GM23338 (cell line): ENCODE data around the gene PEX11A.

ENCODE experiments used
- CTCF ChIP-seq, 2 experiments: fragments of 200-600 bp in 1 of 2; sonication (generic) in 1 of 2; conservative IDR thresholded peaks; 2 replicates each; pipeline versions ENCODE4 v1.5.1 to v1.6.1; 2016 to 2017; ENCODE audit warnings: antibody characterized with exemption in 2 of 2, low read depth in 2 of 2, mild to moderate bottlenecking in 2 of 2, moderate library complexity in 1 of 2
- EZH2 ChIP-seq: fragments of 200-600 bp; sonication (generic); IDR thresholded peaks from one replicate; pipeline ENCODE4 v1.8.0; 2017; ENCODE audit warnings: antibody characterized with exemption, mild to moderate bottlenecking, low read depth; ENCODE audit not compliant: unreplicated experiment

DNA sequence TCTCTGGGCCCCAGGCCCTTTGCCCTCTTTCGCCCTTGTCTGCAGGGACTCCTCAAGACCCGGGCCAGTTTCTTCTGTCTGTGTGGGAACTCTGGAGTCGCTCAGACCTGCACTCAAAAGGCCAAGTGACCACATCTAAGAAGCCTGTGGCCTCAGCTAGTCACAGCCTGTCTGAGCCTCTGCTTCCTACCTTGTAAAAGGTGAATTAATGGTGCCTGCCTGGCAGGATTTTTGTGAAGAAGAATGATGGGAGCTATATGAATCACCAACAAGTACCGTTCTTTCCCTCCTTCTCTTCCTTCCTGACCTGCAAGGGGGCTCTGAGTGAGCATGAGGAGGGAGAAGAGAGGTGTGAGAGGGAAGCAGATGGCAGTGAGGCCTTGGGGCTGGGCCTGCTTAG, 18.9 kb downstream of the PEX11A start:
- TF ChIP-seq CTCF (conservative IDR thresholded peaks at IDR 0.05; ENCODE audit: low read depth in 2 of 2) (no peak), EZH2 (no peak)
